ENCODE measurements around the gene IFIH1. TPM values are rescaled to one million over a fixed set of nuclear protein-coding genes. Genes with fewer than 3 reads are reported as not detected.
A peak's percentile ranks its signal among the peaks of the same experiment; 100 is the strongest.

Gene IFIH1
- polyA plus RNA-seq (2013), result 1.3 TPM in 2 replicates

GRCh38 chr2:162318328-162319180 is at the start of gene IFIH1:
Gene IFIH1, minus strand, starts transcription at chr2:162318684. Its CDS starts 377 bp downstream, at chr2:162318307.
- no peak within 1 kb of the TSS for H3K18ac ChIP-seq (ENCODE audit: low read length)
- no peaks in the 10 kb centered on the region for H3K79me2 ChIP-seq (ENCODE audit: control insufficient read depth, insufficient read depth, low read length, poor library complexity)
- H2AK5ac ChIP-seq (ENCODE audit: low read length), result no peak within 1 kb of the TSS
- no peak within 1 kb of the TSS for H3K23ac ChIP-seq (ENCODE audit: low read length)
- H3K4me2 ChIP-seq (ENCODE audit: low read length), result peak within 1 kb of the TSS; percentile 98
- H3K4me1 ChIP-seq (ENCODE audit: control insufficient read depth in 1 of 2, insufficient read depth in 2 of 2, low read length in 2 of 2), result peaks cover 0 to 2% of the 10 kb centered on the region in 2 experiments
- no peak within 1 kb of the TSS for H2BK12ac ChIP-seq (ENCODE audit: low read length)
- no peaks in the 10 kb centered on the region for H3K27me3 ChIP-seq (ENCODE audit: insufficient read depth, low read length)
- H4K12ac ChIP-seq (ENCODE audit: low read depth, low read length), result no peak within 1 kb of the TSS
- no peak within 1 kb of the TSS for H2BK5ac ChIP-seq (ENCODE audit: low read depth, low read length, poor library complexity)
- H3K36me3 ChIP-seq (ENCODE audit: control insufficient read depth in 1 of 2, insufficient read depth in 2 of 2, low read length in 2 of 2), result no peaks in the 10 kb centered on the region
- H3K9me3 ChIP-seq (ENCODE audit: insufficient read depth, low read depth, low read length), result no peaks in the 10 kb centered on the region
- peak within 1 kb of the TSS; percentile 2 for H4K8ac ChIP-seq (ENCODE audit: low read depth, low read length)
- H3K4me3 ChIP-seq (ENCODE audit: low read depth, low read length), result peak within 1 kb of the TSS; percentile 71
- DNase-seq, result peak; percentile 82 to 94
- peak within 1 kb of the TSS; percentile 50 for H2AFZ ChIP-seq (ENCODE audit: insufficient read depth, low read length, poor library complexity)
- no peak within 1 kb of the TSS for H4K91ac ChIP-seq (ENCODE audit: low read depth, low read length)
- H2BK120ac ChIP-seq (ENCODE audit: insufficient read depth, low read length, poor library complexity), result no peak within 1 kb of the TSS
- H3K79me1 ChIP-seq (ENCODE audit: low read length), result no peaks in the 10 kb centered on the region
- WGBS (ENCODE audit: extremely low coverage, insufficient coverage, insufficient read length), result no CpG with 5 or more reads among the region's 45 CpGs
- peak within 1 kb of the TSS; percentile 42 for H3K9ac ChIP-seq (ENCODE audit: low read length)
- no peak within 1 kb of the TSS for H3K27ac ChIP-seq (ENCODE audit: low read depth, low read length)
- H3K4ac ChIP-seq (ENCODE audit: low read depth, low read length), result no peak within 1 kb of the TSS
- no peak within 1 kb of the TSS for H3K14ac ChIP-seq (ENCODE audit: low read length)

- H3K79me1 ChIP-seq (ENCODE audit: low read length), result no peaks in the 10 kb centered on the region
- no peak overlapping the region for H3K14ac ChIP-seq (ENCODE audit: low read length)
- no CpG with 5 or more reads among the region's 2 CpGs for WGBS (ENCODE audit: extremely low coverage, insufficient coverage, insufficient read length)
- no peak overlapping the region for H2BK5ac ChIP-seq (ENCODE audit: low read depth, low read length, poor library complexity)
- H3K36me3 ChIP-seq (ENCODE audit: control insufficient read depth in 1 of 2, insufficient read depth in 2 of 2, low read length in 2 of 2), result no peaks in the 10 kb centered on the region
- no peaks in the 10 kb centered on the region for H3K4me1 ChIP-seq (ENCODE audit: control insufficient read depth in 1 of 2, insufficient read depth in 2 of 2, low read length in 2 of 2)
- H2BK120ac ChIP-seq (ENCODE audit: insufficient read depth, low read length, poor library complexity), result no peak overlapping the region
- H4K91ac ChIP-seq (ENCODE audit: low read depth, low read length), result no peak overlapping the region
- no peak overlapping the region for H3K23ac ChIP-seq (ENCODE audit: low read length)
- H2BK12ac ChIP-seq (ENCODE audit: low read length), result no peak overlapping the region
- H4K12ac ChIP-seq (ENCODE audit: low read depth, low read length), result no peak overlapping the region
- no peak overlapping the region for H3K4me3 ChIP-seq (ENCODE audit: low read depth, low read length)
- no peaks in the 10 kb centered on the region for H3K27me3 ChIP-seq (ENCODE audit: insufficient read depth, low read length)
- H3K4me2 ChIP-seq (ENCODE audit: low read length), result no peak overlapping the region
- H3K9me3 ChIP-seq (ENCODE audit: insufficient read depth, low read depth, low read length), result no peaks in the 10 kb centered on the region
- no peak overlapping the region for H3K9ac ChIP-seq (ENCODE audit: low read length)
- no peak overlapping the region for H4K8ac ChIP-seq (ENCODE audit: low read depth, low read length)
- peak; percentile 1 to 80 for DNase-seq
- H2AK5ac ChIP-seq (ENCODE audit: low read length), result no peak overlapping the region
- H3K27ac ChIP-seq (ENCODE audit: low read depth, low read length), result no peak overlapping the region
- H3K18ac ChIP-seq (ENCODE audit: low read length), result no peak overlapping the region
- H2AFZ ChIP-seq (ENCODE audit: insufficient read depth, low read length, poor library complexity), result no peak overlapping the region
- H3K4ac ChIP-seq (ENCODE audit: low read depth, low read length), result no peak overlapping the region
- no peaks in the 10 kb centered on the region for H3K79me2 ChIP-seq (ENCODE audit: control insufficient read depth, insufficient read depth, low read length, poor library complexity)
Observed at GRCh38 chr2:162365392-162365791, 46.9 kb upstream of the IFIH1 start.

GRCh38 chr2:162344617-162344950 is 26.1 kb upstream of the IFIH1 start:
- H4K8ac ChIP-seq (ENCODE audit: low read depth, low read length), result peak overlapping the region; percentile 82
- H3K4ac ChIP-seq (ENCODE audit: low read depth, low read length), result no peak overlapping the region
- H3K27ac ChIP-seq (ENCODE audit: low read depth, low read length), result no peak overlapping the region
- no peaks in the 10 kb centered on the region for H3K9me3 ChIP-seq (ENCODE audit: insufficient read depth, low read depth, low read length)
- H3K23ac ChIP-seq (ENCODE audit: low read length), result no peak overlapping the region
- H3K79me2 ChIP-seq (ENCODE audit: control insufficient read depth, insufficient read depth, low read length, poor library complexity), result no peaks in the 10 kb centered on the region
- no peak for DNase-seq
- peaks cover 4% of the 10 kb centered on the region for H3K79me1 ChIP-seq (ENCODE audit: low read length)
- H3K14ac ChIP-seq (ENCODE audit: low read length), result no peak overlapping the region
- no peak overlapping the region for H2AK5ac ChIP-seq (ENCODE audit: low read length)
- peak overlapping the region; percentile 70 for H3K4me2 ChIP-seq (ENCODE audit: low read length)
- H3K18ac ChIP-seq (ENCODE audit: low read length), result no peak overlapping the region
- WGBS (ENCODE audit: extremely low coverage, insufficient coverage, insufficient read length), result no CpG with 5 or more reads among the region's 8 CpGs
- H3K9ac ChIP-seq (ENCODE audit: low read length), result no peak overlapping the region
- no peak overlapping the region for H4K91ac ChIP-seq (ENCODE audit: low read depth, low read length)
- H3K27me3 ChIP-seq (ENCODE audit: insufficient read depth, low read length), result no peaks in the 10 kb centered on the region
- H2AFZ ChIP-seq (ENCODE audit: insufficient read depth, low read length, poor library complexity), result peak overlapping the region; percentile 95
- H3K4me3 ChIP-seq (ENCODE audit: low read depth, low read length), result peak overlapping the region; percentile 96
- H3K36me3 ChIP-seq (ENCODE audit: control insufficient read depth in 1 of 2, insufficient read depth in 2 of 2, low read length in 2 of 2), result no peaks in the 10 kb centered on the region
- peaks cover 0 to 5% of the 10 kb centered on the region in 2 experiments for H3K4me1 ChIP-seq (ENCODE audit: control insufficient read depth in 1 of 2, insufficient read depth in 2 of 2, low read length in 2 of 2)
- no peak overlapping the region for H4K12ac ChIP-seq (ENCODE audit: low read depth, low read length)
- no peak overlapping the region for H2BK12ac ChIP-seq (ENCODE audit: low read length)
- no peak overlapping the region for H2BK120ac ChIP-seq (ENCODE audit: insufficient read depth, low read length, poor library complexity)
- H2BK5ac ChIP-seq (ENCODE audit: low read depth, low read length, poor library complexity), result no peak overlapping the region

- Histone ChIP-seq H3K4ac (ENCODE audit: low read depth, low read length) (no peak within 1 kb of the TSS), H3K9me3 (ENCODE audit: insufficient read depth, low read depth, low read length) (no peaks in the 10 kb centered on the region), H3K4me2 (ENCODE audit: low read length) (peak within 1 kb of the TSS; percentile 70), H3K27me3 (ENCODE audit: insufficient read depth, low read length) (no peaks in the 10 kb centered on the region), H4K8ac (ENCODE audit: low read depth, low read length) (peak within 1 kb of the TSS; percentile 82), H3K4me3 (ENCODE audit: low read depth, low read length) (peak within 1 kb of the TSS; percentile 96), H3K79me2 (ENCODE audit: control insufficient read depth, insufficient read depth, low read length, poor library complexity) (no peaks in the 10 kb centered on the region), H3K27ac (ENCODE audit: low read depth, low read length) (no peak within 1 kb of the TSS), H2BK12ac (ENCODE audit: low read length) (no peak within 1 kb of the TSS), H3K9ac (ENCODE audit: low read length) (peak within 1 kb of the TSS; percentile 71), H2AFZ (ENCODE audit: insufficient read depth, low read length, poor library complexity) (peak within 1 kb of the TSS; percentile 95), H3K14ac (ENCODE audit: low read length) (peak within 1 kb of the TSS; percentile 60), H2AK5ac (ENCODE audit: low read length) (no peak within 1 kb of the TSS), H2BK120ac (ENCODE audit: insufficient read depth, low read length, poor library complexity) (no peak within 1 kb of the TSS), H3K79me1 (ENCODE audit: low read length) (peaks cover 4% of the 10 kb centered on the region), H3K4me1 (ENCODE audit: control insufficient read depth in 1 of 2, insufficient read depth in 2 of 2, low read length in 2 of 2) (peaks cover 0 to 5% of the 10 kb centered on the region in 2 experiments), H3K36me3 (ENCODE audit: control insufficient read depth in 1 of 2, insufficient read depth in 2 of 2, low read length in 2 of 2) (no peaks in the 10 kb centered on the region), H4K12ac (ENCODE audit: low read depth, low read length) (peak within 1 kb of the TSS; percentile 7), H3K18ac (ENCODE audit: low read length) (peak within 1 kb of the TSS; percentile 89), H3K23ac (ENCODE audit: low read length) (no peak within 1 kb of the TSS), H4K91ac (ENCODE audit: low read depth, low read length) (no peak within 1 kb of the TSS), H2BK5ac (ENCODE audit: low read depth, low read length, poor library complexity) (no peak within 1 kb of the TSS)
- DNase-seq, result peak; percentile 97 to 98
- no CpG with 5 or more reads among the region's 57 CpGs for WGBS (ENCODE audit: extremely low coverage, insufficient coverage, insufficient read length)
Observed at GRCh38 chr2:162343824-162344616, 25.5 kb upstream of the IFIH1 start, which contains the start of gene GCA. Gene GCA, plus strand, starts transcription at chr2:162344132. Its CDS starts 117 bp downstream, at chr2:162344249.

Measured in trophoblast cell (in vitro differentiated cells and primary cell).